Measurements from ENCODE around the gene DOCK4. TPM values are rescaled to one million over a fixed set of nuclear protein-coding genes. Genes with fewer than 3 reads are reported as not detected.

The DOCK4 gene
- total and polyA plus RNA-seq, 2 of the 8 experiments (the other 6 are each of a cell fraction or from before 2014, with no cell fraction given) = 5.1 to 23.6 TPM

DNA sequence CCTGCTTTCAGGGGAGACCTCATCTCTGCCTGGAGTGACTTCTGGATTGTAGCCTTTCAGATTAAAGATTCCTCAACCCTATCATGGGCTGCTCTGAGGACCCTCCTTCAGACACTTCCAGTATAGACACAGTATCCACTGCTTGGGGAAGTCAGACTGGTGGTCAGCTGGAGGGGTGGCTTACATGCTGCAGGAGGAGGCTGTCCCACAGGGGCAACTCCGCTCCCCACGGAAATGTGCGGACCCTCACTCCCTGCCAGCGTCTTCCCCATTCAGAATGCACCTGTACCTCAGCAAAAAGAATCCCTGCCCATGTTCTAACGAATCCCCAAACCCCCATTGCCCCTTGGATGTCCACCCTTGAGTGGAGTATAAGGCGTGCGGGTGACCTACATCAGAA is 95.5 kb downstream of the DOCK4 start:
- Histone ChIP-seq H4K5ac (ENCODE audit: insufficient read length, low read depth, low read length) (no peak overlapping the region), H3K56ac (replicated peaks; ENCODE audit: insufficient read length, low read depth, low read length) (no peak overlapping the region), H3K27me3 (replicated peaks in 1 of 4; ENCODE audit: control insufficient read depth in 3 of 4, extremely low read depth in 1 of 4, insufficient read depth in 3 of 4, low read length in 3 of 4) (no peaks in the 10 kb centered on the region), H3K9me3 (ENCODE audit: insufficient read depth in 2 of 2, low read depth in 1 of 2, low read length in 1 of 2) (no peaks in the 10 kb centered on the region), H2BK120ac (replicated peaks; ENCODE audit: low read depth, low read length) (no peak overlapping the region), H2AFZ (ENCODE audit: low read length) (no peak overlapping the region), H3K4me1 (replicated peaks in 1 of 4; ENCODE audit: control insufficient read depth in 3 of 4, insufficient read depth in 4 of 4, low read length in 3 of 4) (peaks cover 0 to 2% (median under 1%) of the 10 kb centered on the region in 4 experiments; a peak in 2 of 7 replicates), H3K79me2 (ENCODE audit: control insufficient read depth in 1 of 2, insufficient read depth in 2 of 2, low read length in 2 of 2) (peaks cover 0 to 11% of the 10 kb centered on the region in 2 experiments; a peak in 3 of 4 replicates), H3K23ac (ENCODE audit: insufficient read length) (no peak overlapping the region), H3K27ac (ENCODE audit: low read depth, low read length) (no peak overlapping the region), H3K4me3 (ENCODE audit: extremely low read depth in 1 of 4, insufficient read depth in 2 of 4, low read depth in 3 of 4, low read length in 4 of 4) (no peak overlapping the region), H2BK12ac (ENCODE audit: low read depth, low read length) (no peak overlapping the region), H3K79me1 (ENCODE audit: low read depth, low read length) (no peaks in the 10 kb centered on the region), H3K4ac (replicated peaks; ENCODE audit: insufficient read length, low read depth, low read length) (no peak overlapping the region), H4K8ac (ENCODE audit: extremely low read depth, insufficient read depth, low read length) (no peak overlapping the region), H2BK20ac (ENCODE audit: low read length) (no peak overlapping the region), H3K14ac (ENCODE audit: insufficient read length) (no peak overlapping the region), H3K36me3 (ENCODE audit: control insufficient read depth in 2 of 4, insufficient read depth in 4 of 4, low read length in 3 of 4) (no peaks in the 10 kb centered on the region), H3K9ac (replicated peaks in 1 of 4; ENCODE audit: extremely low read depth in 1 of 4, low read depth in 3 of 4, low read length in 3 of 4) (no peak overlapping the region), H4K91ac (replicated peaks; ENCODE audit: insufficient read length, low read length) (no peak overlapping the region), H3K4me2 (ENCODE audit: insufficient read depth in 1 of 2, low read depth in 2 of 2, low read length in 2 of 2) (no peak overlapping the region), H4K20me1 (replicated peaks in 1 of 2; ENCODE audit: control insufficient read depth in 1 of 2, insufficient read depth in 2 of 2, low read length in 2 of 2) (no peaks in the 10 kb centered on the region), H2BK5ac (ENCODE audit: low read depth, low read length) (no peak overlapping the region), H3K18ac (ENCODE audit: extremely low read depth, low read length) (no peak overlapping the region), H3K23me2 (ENCODE audit: low read depth, low read length) (peaks cover 2% of the 10 kb centered on the region; the same call in 1 of the 2 replicates), H2AK5ac (ENCODE audit: low read depth, low read length) (no peak overlapping the region), H2BK15ac (ENCODE audit: low read length) (no peak overlapping the region)
- DNase-seq (ENCODE audit: low read depth in 1 of 2, low spot score in 2 of 2) (no peak), FAIRE-seq (no peak)
- ChIA-PET POLR2A (ENCODE audit: partially characterized antibody) (no interaction called here), CTCF (ENCODE audit: partially characterized antibody) (interaction anchor here (1.1 kb wide), 1 partner anchor 10 kb away, joined by 3 read pairs; no protein-coding TSS in a partner anchor)
- WGBS, 2 experiments (ENCODE audit: extremely low coverage in 1 of 2, insufficient coverage in 1 of 2, insufficient read length in 1 of 2, insufficient replicate concordance in 2 of 2, low coverage in 1 of 2, low lambda C conversion rate in 2 of 2, missing lambda C conversion rate in 1 of 2) = 94% methylated on average over 7 of the region's 7 CpGs; no CpG with 5 or more reads in 1 of the 2 experiments
- TF ChIP-seq RAD21 (IDR thresholded peaks at IDR 0.05 in 1 of 2, conservative IDR thresholded peaks at IDR 0.05 in 1 of 2; ENCODE audit: low read depth in 2 of 2, low read length in 2 of 2) (no peak), EP300 (IDR thresholded peaks at IDR 0.05; ENCODE audit: borderline replicate concordance in 1 of 2, low read depth in 2 of 2, low read length in 2 of 2) (no peak), ATF2 (IDR thresholded peaks at IDR 0.05; ENCODE audit: low read length) (no peak), TBP (IDR thresholded peaks at IDR 0.05; ENCODE audit: low read depth, low read length) (no peak), NRF1 (IDR thresholded peaks at IDR 0.05; ENCODE audit: low read depth, low read length) (no peak), POLR2A (IDR thresholded peaks at IDR 0.05; ENCODE audit: control extremely low read depth in 1 of 2, low read depth in 2 of 2, low read length in 2 of 2) (no peak), EGR1 (IDR thresholded peaks at IDR 0.05; ENCODE audit: borderline replicate concordance, low read depth, low read length) (no peak), KDM1A (IDR thresholded peaks at IDR 0.05; ENCODE audit: borderline replicate concordance, low read length) (no peak)
- TF ChIP-seq, protein P1, sequence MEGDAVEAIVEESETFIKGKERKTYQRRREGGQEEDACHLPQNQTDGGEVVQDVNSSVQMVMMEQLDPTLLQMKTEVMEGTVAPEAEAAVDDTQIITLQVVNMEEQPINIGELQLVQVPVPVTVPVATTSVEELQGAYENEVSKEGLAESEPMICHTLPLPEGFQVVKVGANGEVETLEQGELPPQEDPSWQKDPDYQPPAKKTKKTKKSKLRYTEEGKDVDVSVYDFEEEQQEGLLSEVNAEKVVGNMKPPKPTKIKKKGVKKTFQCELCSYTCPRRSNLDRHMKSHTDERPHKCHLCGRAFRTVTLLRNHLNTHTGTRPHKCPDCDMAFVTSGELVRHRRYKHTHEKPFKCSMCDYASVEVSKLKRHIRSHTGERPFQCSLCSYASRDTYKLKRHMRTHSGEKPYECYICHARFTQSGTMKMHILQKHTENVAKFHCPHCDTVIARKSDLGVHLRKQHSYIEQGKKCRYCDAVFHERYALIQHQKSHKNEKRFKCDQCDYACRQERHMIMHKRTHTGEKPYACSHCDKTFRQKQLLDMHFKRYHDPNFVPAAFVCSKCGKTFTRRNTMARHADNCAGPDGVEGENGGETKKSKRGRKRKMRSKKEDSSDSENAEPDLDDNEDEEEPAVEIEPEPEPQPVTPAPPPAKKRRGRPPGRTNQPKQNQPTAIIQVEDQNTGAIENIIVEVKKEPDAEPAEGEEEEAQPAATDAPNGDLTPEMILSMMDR (IDR thresholded peaks at IDR 0.05; ENCODE audit: control extremely low read depth in 1 of 3, insufficient read depth in 1 of 3, low read depth in 1 of 3, low read length in 3 of 3) = no peak

All from H1 (cell line).